ENCODE results near the gene MED17. TPM values are rescaled to one million over a fixed set of nuclear protein-coding genes. Genes with fewer than 3 reads are reported as not detected.

Gene MED17
- total and polyA plus RNA-seq, 2 of the 13 experiments (the other 11 are each of a cell fraction or from before 2014, with no cell fraction given) = 23.1 to 37.0 TPM

GRCh38 chr11:93827363-93827762 lies 43.3 kb downstream of the MED17 start:
- Histone ChIP-seq H3K27ac (ENCODE audit: extremely low read length, insufficient read depth, low read length) (no peak overlapping the region), H3K27me3 (ENCODE audit: control insufficient read depth in 1 of 2, insufficient read depth in 2 of 2, low read length in 2 of 2) (no peaks in the 10 kb centered on the region), H3K4me1 (ENCODE audit: insufficient read depth, low read length) (peaks cover 29% of the 10 kb centered on the region), H3K36me3 (replicated peaks in 1 of 2; ENCODE audit: control insufficient read depth in 1 of 2, insufficient read depth in 2 of 2, low read length in 2 of 2) (no peaks in the 10 kb centered on the region), H3K4me3 (replicated peaks in 1 of 3; ENCODE audit: insufficient read depth in 1 of 3, low read depth in 2 of 3, low read length in 3 of 3) (no peak overlapping the region), H3K4me2 (ENCODE audit: low read depth, low read length) (no peak overlapping the region), H2AFZ (ENCODE audit: low read length) (no peak overlapping the region), H3K9me3 (ENCODE audit: low read length) (no peaks in the 10 kb centered on the region), H3K79me2 (ENCODE audit: insufficient read depth, low read length) (no peaks in the 10 kb centered on the region), H3K9ac (ENCODE audit: insufficient read depth, low read depth, low read length) (no peak overlapping the region), H4K20me1 (ENCODE audit: insufficient read depth, low read length) (no peaks in the 10 kb centered on the region)
- FAIRE-seq = no peak
- POLR2A ChIA-PET = no interaction called here
- DNase-seq (ENCODE audit: low spot score) = no peak
- TF ChIP-seq, protein P1, sequence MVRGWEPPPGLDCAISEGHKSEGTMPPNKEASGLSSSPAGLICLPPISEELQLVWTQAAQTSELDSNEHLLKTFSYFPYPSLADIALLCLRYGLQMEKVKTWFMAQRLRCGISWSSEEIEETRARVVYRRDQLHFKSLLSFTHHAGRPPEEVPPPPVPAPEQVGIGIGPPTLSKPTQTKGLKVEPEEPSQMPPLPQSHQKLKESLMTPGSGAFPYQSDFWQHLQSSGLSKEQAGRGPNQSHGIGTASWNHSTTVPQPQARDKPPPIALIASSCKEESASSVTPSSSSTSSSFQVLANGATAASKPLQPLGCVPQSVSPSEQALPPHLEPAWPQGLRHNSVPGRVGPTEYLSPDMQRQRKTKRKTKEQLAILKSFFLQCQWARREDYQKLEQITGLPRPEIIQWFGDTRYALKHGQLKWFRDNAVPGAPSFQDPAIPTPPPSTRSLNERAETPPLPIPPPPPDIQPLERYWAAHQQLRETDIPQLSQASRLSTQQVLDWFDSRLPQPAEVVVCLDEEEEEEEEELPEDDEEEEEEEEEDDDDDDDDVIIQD (CRISPR knock-in tag; IDR thresholded peaks at IDR 0.05; ENCODE audit: low read depth) = no peak
- no peak for TF ChIP-seq YEATS2 (CRISPR knock-in tag; IDR thresholded peaks at IDR 0.05; ENCODE audit: borderline replicate concordance)
- TF ChIP-seq FLYWCH1 (CRISPR knock-in tag; IDR thresholded peaks at IDR 0.05) = no peak
- no peak for TF ChIP-seq EP300 (IDR thresholded peaks at IDR 0.05; ENCODE audit: low read depth in 2 of 2, low read length in 2 of 2)
- no peak for TF ChIP-seq EP300 (CRISPR knock-in tag; IDR thresholded peaks at IDR 0.05; ENCODE audit: borderline replicate concordance)
- TF ChIP-seq, protein P2, sequence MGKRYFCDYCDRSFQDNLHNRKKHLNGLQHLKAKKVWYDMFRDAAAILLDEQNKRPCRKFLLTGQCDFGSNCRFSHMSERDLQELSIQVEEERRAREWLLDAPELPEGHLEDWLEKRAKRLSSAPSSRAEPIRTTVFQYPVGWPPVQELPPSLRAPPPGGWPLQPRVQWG (CRISPR knock-in tag; IDR thresholded peaks at IDR 0.05; ENCODE audit: borderline replicate concordance, low read depth) = no peak
- TF ChIP-seq KLF13 (CRISPR knock-in tag; IDR thresholded peaks at IDR 0.05) = no peak
- TF ChIP-seq SIX4 (CRISPR knock-in tag; IDR thresholded peaks at IDR 0.05) = no peak
- TF ChIP-seq ZNF788 (CRISPR knock-in tag; IDR thresholded peaks at IDR 0.05; ENCODE audit: borderline replicate concordance) = no peak
- no peak for TF ChIP-seq MTERF4 (CRISPR knock-in tag; IDR thresholded peaks at IDR 0.05)
- TF ChIP-seq POLR2A (IDR thresholded peaks at IDR 0.05; ENCODE audit: insufficient read depth in 1 of 2, low read depth in 2 of 2, low read length in 2 of 2) = no peak
- ATAC-seq = no peak
- CTCF ChIA-PET (ENCODE audit: low intra/inter-chr PET ratio, low total read pairs) = no interaction called here
- BruUV-seq (replicated peaks) = no TSS peak
- intact Hi-C loops (cut with micrococcal nuclease; ENCODE audit: unreplicated experiment) (no loop called here), in situ Hi-C loops (cut with HindIII; ENCODE audit: extremely low pct_ligation_motif_present, low pct_unique_long_range_greater_than_20kb) (no loop called here)
- WGBS (ENCODE audit: low lambda C conversion rate) = 64% methylated on average over 1 of the region's 1 CpG

Data from HepG2 (cell line).